Neural crest cell (in vitro differentiated cells): ENCODE measurements around the gene STAU1. TPM values are rescaled to one million over a fixed set of nuclear protein-coding genes. Genes with fewer than 3 reads are reported as not detected.

Experiments
- DNase-seq: peaks from one replicate; pipeline ENCODE4 v3.0.0; 2021; ENCODE audit warnings: low read depth, mixed read lengths, low spot score
- H3K27ac Mint-ChIP-seq: one replicate; pipeline ENCODE4 v1.8.0; 2021; ENCODE audit warnings: mild to moderate bottlenecking, mixed read lengths; ENCODE audit not compliant: unreplicated experiment
- H3K27me3 Mint-ChIP-seq: 2 replicates; pipeline ENCODE4 v1.8.0; 2021; ENCODE audit warnings: low read depth, mild to moderate bottlenecking, mixed read lengths
- H3K36me3 Mint-ChIP-seq: 2 replicates; pipeline ENCODE4 v1.8.0; 2021; ENCODE audit warnings: low read depth, mild to moderate bottlenecking, mixed read lengths
- H3K4me1 Mint-ChIP-seq: 2 replicates; pipeline ENCODE4 v1.8.0; 2021; ENCODE audit warnings: mixed read lengths
- H3K4me3 Mint-ChIP-seq: one replicate; pipeline ENCODE4 v1.8.0; 2021; ENCODE audit warnings: mild to moderate bottlenecking, mixed read lengths
- H3K9me3 Mint-ChIP-seq: 2 replicates; pipeline ENCODE4 v1.8.0; 2021; ENCODE audit warnings: mixed read lengths
- total RNA-seq: library from RNA; stranded (reverse); gene quantifications from 2 replicates; pipeline ENCODE4 v1.2.1, GENCODE V29; 2021
- TF ChIP-seq, protein P1 (sequence below): fragments of 200-600 bp; sonication (generic); conservative IDR thresholded peaks from 2 replicates; pipeline ENCODE4 v1.5.0; 2021; ENCODE audit warnings: antibody characterized with exemption, mild to moderate bottlenecking

STAU1 gene
- total RNA-seq, 1 donor from 2014 or later = 102 TPM

DNA sequence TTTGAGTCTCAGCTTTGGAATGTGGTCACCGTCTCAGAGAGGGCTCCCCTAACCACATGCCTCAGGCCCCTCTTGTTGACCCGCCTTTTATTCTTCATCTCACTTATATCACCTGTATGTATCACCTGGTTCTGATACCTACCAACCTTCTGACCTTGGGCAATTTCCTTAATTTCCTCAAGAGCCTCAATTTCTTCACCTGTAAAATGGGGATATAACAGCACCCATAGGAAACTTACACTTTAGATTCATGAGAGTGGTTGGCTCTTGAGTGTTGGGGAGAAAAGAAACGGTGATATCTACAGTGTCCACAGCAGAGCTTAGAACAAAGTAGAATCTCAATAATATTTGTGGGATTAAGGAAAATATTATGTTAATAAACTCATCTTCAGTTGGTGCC lies 27.1 kb upstream of the STAU1 start:
- TF ChIP-seq, protein P1, sequence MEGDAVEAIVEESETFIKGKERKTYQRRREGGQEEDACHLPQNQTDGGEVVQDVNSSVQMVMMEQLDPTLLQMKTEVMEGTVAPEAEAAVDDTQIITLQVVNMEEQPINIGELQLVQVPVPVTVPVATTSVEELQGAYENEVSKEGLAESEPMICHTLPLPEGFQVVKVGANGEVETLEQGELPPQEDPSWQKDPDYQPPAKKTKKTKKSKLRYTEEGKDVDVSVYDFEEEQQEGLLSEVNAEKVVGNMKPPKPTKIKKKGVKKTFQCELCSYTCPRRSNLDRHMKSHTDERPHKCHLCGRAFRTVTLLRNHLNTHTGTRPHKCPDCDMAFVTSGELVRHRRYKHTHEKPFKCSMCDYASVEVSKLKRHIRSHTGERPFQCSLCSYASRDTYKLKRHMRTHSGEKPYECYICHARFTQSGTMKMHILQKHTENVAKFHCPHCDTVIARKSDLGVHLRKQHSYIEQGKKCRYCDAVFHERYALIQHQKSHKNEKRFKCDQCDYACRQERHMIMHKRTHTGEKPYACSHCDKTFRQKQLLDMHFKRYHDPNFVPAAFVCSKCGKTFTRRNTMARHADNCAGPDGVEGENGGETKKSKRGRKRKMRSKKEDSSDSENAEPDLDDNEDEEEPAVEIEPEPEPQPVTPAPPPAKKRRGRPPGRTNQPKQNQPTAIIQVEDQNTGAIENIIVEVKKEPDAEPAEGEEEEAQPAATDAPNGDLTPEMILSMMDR = no peak
- Mint-ChIP-seq H3K4me1 (peaks cover 21% of the 10 kb centered on the region), H3K36me3 (peaks cover 2% of the 10 kb centered on the region), H3K27me3 (no peaks in the 10 kb centered on the region), H3K27ac (no peak overlapping the region), H3K9me3 (peaks cover 2% of the 10 kb centered on the region), H3K4me3 (no peak overlapping the region)
- DNase-seq = no peak

GRCh38 chr20:49214571-49214970 lies 26.4 kb upstream of the STAU1 start:
- H3K27ac Mint-ChIP-seq = no peak overlapping the region
- H3K27me3 Mint-ChIP-seq = no peaks in the 10 kb centered on the region
- no peak overlapping the region for H3K4me3 Mint-ChIP-seq
- no peak for DNase-seq
- peaks cover 5% of the 10 kb centered on the region for H3K36me3 Mint-ChIP-seq
- peaks cover 5% of the 10 kb centered on the region for H3K9me3 Mint-ChIP-seq
- TF ChIP-seq, protein P1 = no peak
- H3K4me1 Mint-ChIP-seq = peaks cover 15% of the 10 kb centered on the region

- Mint-ChIP-seq H3K4me3 (no peak overlapping the region), H3K36me3 (peaks cover 5% of the 10 kb centered on the region), H3K4me1 (no peaks in the 10 kb centered on the region), H3K27ac (no peak overlapping the region), H3K9me3 (peaks cover 5% of the 10 kb centered on the region), H3K27me3 (no peaks in the 10 kb centered on the region)
- DNase-seq = no peak
- TF ChIP-seq, protein P1 = no peak
Observed at GRCh38 chr20:49210757-49211110, 22.6 kb upstream of the STAU1 start.

DNA sequence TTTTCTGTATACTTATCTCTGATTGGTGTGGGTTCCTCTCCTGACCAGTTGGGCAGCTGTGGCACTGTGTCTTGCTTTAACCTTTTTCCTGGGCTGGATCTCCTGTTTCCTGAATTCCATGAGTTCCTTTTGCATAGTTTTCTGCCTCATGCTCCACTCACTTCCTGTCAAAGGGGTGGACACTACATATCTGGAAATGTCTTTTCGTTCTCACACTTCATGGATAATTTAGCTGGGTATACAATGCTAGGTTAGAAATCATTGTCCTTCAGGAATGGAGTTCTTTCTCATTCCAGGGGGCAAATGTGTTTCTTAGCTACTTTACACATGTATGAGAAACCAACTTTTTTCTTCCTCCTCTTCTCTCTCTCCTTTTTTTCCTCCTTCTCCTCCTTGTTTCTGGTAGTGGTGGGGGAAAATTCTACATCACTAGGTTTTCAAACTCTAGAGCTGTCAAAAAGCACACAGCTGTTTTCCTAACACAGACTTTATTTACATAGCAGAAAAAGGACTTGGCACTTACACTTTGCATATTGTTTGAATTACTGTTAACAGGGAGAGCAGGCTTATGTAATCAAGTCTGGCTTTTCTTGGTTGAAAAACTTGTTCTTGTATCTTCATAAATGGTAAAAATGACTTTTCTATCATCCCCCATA lies 22.1 kb upstream of the STAU1 start:
- no peak overlapping the region for H3K4me3 Mint-ChIP-seq
- H3K4me1 Mint-ChIP-seq = no peaks in the 10 kb centered on the region
- peaks cover 5% of the 10 kb centered on the region for H3K36me3 Mint-ChIP-seq
- H3K9me3 Mint-ChIP-seq = peaks cover 5% of the 10 kb centered on the region
- no peak for DNase-seq
- H3K27me3 Mint-ChIP-seq = no peaks in the 10 kb centered on the region
- no peak overlapping the region for H3K27ac Mint-ChIP-seq
- TF ChIP-seq, protein P1 = no peak

DNA sequence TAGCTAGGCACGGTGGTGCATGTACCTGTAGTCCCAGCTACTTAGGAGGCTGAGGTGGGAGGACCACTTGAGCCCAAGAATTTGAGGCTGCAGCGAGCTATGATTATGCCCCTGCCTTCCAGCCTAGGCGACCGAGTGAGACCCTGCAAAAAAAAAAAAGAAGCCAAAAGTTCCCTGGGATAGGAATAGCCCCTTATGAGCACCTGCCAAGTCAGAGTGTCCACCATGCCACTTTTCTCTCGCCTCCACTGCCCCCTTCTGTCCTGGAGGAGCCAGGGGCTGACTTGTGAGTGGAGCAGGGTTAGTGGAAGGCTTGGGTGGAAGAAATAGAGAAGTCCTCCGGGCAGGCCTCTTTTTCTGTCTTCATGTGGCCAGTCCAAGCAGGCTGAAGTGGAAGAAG lies 18.9 kb upstream of the STAU1 start:
- DNase-seq = no peak
- TF ChIP-seq, protein P1 = no peak
- peaks cover 5% of the 10 kb centered on the region for H3K9me3 Mint-ChIP-seq
- H3K27ac Mint-ChIP-seq = no peak overlapping the region
- H3K4me1 Mint-ChIP-seq = no peaks in the 10 kb centered on the region
- H3K36me3 Mint-ChIP-seq = peaks cover 5% of the 10 kb centered on the region
- H3K27me3 Mint-ChIP-seq = no peaks in the 10 kb centered on the region
- H3K4me3 Mint-ChIP-seq = no peak overlapping the region
